Measurements from ENCODE around the gene TGFB1. TPM values are rescaled to one million over a fixed set of nuclear protein-coding genes. Genes with fewer than 3 reads are reported as not detected.

The TGFB1 gene
- polyA plus RNA-seq, 4 donors, result 24.8 to 38.0 (median 32.2) TPM

DNA sequence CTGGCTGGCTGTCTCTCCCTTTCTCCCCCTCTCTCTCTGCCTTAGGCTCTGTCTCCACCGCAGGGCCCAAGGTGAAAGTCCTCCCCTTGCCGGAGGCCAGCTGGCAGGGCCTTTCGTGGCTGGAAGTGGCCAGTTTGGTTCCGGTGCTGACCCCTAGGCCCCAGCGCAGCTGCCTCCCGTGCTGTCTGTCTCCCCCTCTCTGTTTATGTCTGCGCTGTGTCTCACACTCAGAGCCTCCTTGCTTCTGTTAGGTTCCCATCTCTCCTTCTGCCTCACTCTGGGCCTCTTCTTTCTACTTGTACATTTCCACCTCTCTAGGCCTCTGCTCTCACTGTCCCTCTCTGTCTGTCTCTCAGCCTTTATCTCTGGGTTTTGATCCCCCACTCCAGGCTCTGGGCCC, 30.7 kb downstream of the TGFB1 start:
- DNase-seq (ENCODE audit: low read depth in 4 of 4, low spot score in 3 of 4), result no peak

DNA sequence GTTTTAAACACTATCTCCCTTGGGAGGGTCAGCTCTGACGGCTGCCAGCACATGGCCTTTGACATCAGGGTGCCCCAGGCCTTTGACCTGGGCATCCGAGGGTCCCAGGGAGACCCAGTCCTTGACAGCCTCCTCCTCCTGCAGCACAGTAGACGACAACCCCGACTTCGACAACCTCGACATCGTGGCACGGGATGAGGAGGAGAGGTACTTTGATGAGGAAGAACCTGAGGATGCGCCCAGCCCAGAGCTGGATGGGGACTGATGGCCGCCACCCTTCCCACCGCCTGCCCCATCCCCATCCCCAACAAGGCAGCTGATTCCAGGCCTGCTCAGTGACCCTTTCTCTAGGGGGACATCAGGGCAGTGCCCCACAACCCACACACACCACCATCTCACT, 31.3 kb downstream of the TGFB1 start:
- DNase-seq (ENCODE audit: low read depth in 4 of 4, low spot score in 3 of 4), result no peak

DNA sequence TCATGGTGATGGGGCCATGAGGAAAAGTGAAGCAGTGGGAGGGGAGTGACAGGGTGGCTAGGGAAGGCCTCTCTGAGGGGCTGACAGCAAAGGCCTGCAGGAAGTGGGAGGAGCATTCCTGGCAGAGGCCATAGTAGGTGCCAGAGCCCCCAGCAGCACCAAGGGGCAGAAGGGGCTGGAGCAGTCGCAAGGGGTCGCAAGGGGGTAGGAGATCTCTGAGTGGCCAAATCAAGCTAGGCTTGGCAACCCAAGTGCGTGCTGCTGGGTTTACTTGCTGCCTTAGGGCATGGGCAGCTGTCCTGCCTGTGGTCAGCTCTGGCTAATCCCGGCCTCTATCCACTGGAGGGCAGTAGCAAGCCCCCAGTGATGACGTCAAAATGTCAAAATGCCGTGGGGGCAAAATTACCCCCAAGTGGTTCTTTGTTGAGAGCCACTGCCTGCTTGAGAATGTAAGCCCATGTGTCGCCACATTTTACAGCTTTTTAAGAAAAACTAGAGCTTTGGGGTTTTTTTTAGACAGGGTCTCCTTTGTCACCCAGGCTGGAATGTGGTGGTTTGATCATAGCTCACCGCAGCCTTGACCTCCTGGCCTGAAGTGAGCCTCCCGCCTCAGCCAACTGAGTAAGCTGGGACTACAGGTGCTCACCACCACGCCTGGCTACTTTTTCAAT, 32.0 kb downstream of the TGFB1 start:
- no peak for DNase-seq (ENCODE audit: low read depth in 4 of 4, low spot score in 3 of 4)

- DNase-seq (ENCODE audit: low read depth in 4 of 4, low spot score in 3 of 4), result no peak
Measured at GRCh38 chr19:41321204-41321599, 32.5 kb downstream of the TGFB1 start.

- DNase-seq (ENCODE audit: low read depth in 4 of 4, low spot score in 3 of 4), result no peak
Measured at GRCh38 chr19:41320568-41320967, 33.2 kb downstream of the TGFB1 start.

GRCh38 chr19:41320185-41320518, 33.6 kb downstream of the TGFB1 start:
- no peak for DNase-seq (ENCODE audit: low read depth in 4 of 4, low spot score in 3 of 4)

DNA sequence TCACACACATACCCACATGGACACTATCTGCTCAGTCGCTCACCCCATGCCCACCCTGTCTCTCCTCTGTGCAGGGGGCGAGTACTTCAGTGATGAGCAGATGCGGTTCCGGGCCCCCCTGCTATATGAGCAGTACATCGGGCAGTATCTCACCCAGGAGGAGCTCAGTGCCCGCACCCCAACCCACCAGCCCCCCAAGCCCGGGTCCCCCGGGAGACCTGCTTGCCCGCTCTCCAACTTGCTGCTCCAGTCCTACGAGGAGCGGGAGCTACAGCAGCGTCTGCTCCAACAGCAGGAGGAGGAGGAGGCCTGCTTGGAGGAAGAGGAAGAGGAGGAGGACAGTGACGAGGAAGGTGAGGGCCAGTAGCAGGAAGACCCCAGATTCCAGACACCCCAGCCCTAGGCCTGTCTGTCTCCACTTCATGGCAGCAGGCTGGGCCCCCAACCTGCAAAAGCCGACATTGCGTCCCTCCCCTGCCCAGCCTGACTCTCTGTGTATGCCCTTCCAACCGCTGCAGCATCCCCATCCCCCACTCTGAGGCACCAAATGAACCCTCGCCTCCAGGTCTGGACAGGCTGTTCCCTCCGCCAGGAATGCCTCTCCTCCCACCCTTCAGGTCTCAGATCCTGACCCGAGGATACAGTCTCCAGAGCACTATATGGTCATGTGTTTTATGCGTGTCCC, 34.1 kb downstream of the TGFB1 start:
- DNase-seq (ENCODE audit: low read depth in 4 of 4, low spot score in 3 of 4), result no peak

- DNase-seq (ENCODE audit: low read depth in 4 of 4, low spot score in 3 of 4), result no peak
Measured at GRCh38 chr19:41318696-41319499, 34.8 kb downstream of the TGFB1 start.

GRCh38 chr19:41316306-41316920, 37.3 kb downstream of the TGFB1 start:
- no peak for DNase-seq (ENCODE audit: low read depth in 4 of 4, low spot score in 3 of 4)

GRCh38 chr19:41311613-41312012, 42.1 kb downstream of the TGFB1 start:
- no peak for DNase-seq (ENCODE audit: low read depth in 4 of 4, low spot score in 3 of 4)

DNA sequence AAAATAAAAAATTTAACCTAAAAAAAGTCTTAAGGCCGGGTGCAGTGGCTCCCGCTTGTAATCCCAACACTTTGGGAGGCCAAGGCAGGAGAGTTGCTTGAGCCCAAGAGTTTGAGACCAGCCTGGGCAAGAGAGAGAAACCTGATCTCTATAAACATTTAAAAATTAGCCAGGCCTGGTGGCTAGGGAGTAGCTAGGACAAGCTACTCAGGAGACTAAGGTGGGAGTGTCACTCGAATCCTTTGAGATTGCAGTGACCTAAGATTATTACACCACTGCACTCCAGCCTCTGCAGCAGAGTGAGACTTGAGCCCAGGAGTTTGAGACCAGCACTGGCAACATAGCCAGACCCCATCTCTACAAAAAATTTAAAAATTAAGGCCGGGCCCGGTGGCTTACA, 42.6 kb downstream of the TGFB1 start:
- no peak for DNase-seq (ENCODE audit: low read depth in 4 of 4, low spot score in 3 of 4)

- DNase-seq (ENCODE audit: low read depth in 4 of 4, low spot score in 3 of 4), result peak; percentile 80 to 86 (median 83)
Measured at GRCh38 chr19:41310033-41310831, 43.5 kb downstream of the TGFB1 start, which contains the start of gene CCDC97. Gene CCDC97, plus strand, starts transcription at chr19:41310172. Its CDS starts 139 bp downstream, at chr19:41310311.

DNA sequence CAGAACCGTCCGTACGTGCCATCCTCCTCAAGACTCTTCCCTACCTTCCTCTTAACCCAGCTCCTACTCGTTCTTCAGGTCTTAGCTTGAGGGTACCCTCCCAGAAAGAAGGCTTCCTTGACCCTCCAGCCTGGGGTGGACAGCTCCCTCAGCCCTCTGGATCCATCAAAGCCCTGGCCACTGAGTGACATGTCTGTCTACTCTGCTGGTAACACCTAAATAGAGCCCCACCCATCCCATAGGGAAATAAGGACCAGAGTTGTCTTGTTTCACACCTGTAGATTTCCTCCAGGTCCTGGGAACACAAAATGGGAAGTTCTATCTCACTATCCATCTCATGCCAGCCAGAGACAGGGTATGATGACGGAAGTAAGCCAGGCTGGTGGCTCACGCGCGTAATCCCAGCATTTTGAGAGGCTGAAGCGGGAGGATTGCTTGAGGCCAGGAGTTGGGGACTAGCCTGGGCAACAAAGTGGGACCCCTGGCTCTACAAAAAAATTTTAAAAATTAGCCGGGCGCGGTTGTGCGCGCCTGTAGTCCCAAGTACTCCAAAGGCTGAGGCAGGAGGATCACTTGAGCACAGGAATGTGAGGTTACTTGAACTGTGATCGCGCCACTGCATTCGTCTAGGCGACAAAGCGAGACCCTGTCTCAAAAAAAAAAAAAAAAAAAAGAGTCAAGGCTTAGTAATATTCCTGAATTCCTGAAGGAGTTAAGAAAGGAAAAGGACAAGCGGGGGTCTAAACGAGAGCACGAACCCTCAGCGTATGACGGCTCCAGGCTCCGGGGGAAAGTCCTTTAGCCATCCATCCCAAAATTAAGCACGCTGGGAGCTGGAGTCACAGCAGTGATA, 44.3 kb downstream of the TGFB1 start:
- no peak for DNase-seq (ENCODE audit: low read depth in 4 of 4, low spot score in 3 of 4)

GRCh38 chr19:41308450-41309179, 45.1 kb downstream of the TGFB1 start:
- DNase-seq (ENCODE audit: low read depth in 4 of 4, low spot score in 3 of 4), result peak; percentile 76 to 81 (median 78)

DNA sequence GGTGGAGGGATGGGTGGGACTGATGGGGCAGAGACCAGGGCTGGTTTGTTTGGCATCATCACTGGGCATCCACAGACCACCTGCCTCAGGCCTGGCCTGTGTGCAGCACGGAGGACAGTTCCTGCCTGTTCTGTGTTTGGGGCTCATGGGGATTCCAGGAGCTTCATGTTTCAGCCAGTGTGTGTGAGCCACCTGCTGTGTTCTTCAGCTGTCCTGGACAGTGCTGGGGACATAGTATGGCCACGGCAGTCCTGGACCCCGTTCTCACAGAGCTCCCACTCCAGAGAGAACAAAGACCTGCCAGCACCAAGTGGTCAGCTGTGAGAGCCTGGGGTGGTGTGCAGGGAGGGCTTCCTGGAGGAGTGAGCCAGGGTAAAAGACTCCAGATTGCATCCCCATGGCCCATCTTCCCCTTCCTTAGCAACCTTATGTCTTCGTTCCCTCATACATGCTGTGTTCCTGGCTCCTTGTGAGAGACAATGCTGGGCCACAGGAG, 45.7 kb downstream of the TGFB1 start:
- DNase-seq (ENCODE audit: low read depth in 4 of 4, low spot score in 3 of 4), result no peak

DNA sequence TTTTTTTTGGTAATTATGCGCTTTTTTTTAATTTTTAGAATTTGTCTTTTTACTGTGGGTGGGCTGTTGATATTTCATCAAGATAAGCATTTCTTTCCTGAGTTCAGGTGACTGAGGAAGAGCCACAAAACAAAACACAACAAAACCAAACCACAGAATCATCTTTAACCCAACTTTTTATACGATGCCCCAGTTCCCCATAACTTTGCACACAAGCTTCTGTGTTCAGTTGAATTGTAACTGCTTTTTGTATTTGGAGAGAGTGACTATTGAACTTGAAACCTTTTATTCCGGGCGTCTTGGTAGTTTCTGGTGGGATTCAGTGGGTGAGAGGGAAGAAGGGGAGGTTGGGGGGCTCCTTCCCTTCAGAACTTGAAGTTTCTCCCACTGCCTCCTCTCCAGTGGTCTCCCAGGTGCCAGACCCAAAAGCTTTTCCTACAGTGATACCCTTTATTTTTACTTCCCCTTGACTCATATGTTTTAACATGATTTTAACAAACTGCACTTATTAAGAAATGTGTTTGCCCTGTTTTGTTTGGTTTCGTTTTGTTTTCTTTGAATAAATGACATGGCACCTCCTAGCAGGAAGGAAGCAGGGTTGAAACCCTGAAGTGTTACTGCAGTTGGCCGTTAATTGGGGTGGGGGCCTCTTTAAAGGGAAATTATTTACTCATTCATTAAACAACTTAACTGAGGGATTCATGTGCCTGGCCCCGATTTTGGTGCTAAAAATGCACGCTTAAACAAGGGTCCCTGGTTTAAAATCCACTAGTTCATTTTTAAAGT, 46.4 kb downstream of the TGFB1 start:
- no peak for DNase-seq (ENCODE audit: low read depth in 4 of 4, low spot score in 3 of 4)

DNA sequence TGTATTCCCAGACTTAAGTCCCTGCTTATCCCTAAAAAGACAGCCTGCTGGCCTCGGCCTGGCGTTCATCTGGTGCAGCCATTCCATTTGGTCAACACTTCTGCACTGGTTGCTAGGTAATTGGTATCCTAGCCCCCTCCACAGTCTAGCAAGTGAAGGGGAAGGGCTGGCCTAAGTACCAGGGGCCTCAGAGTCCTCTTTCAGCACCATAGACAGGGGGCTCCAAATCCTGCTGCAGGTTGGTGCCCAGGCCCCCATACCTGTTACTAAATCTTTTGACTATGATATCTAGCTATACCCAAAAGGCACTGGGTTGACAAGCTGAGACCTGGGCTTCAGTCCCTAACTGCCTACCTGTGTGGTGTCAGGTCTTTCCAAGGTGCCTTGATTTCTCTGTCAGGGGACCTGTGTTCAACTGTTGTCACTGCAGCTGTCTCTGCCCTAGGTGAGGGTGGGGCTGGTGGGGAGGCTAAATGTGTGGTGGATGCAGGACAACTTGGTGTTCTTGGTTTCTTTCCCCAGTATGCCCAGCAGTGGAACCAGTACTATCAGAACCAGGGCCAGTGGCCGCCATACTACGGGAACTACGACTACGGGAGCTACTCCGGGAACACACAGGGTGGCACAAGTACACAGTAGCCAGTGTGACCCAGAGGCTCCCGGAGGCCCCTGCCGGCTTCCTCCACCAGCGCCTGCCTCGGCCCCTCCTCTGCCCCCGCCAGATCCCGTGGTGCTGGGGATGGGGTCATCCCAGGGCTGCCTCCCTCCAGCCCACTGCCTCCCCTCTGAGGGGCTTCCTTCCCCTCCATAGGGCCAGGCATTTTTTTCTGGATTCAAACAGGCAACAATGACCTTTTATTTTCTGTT, 47.6 kb downstream of the TGFB1 start:
- no peak for DNase-seq (ENCODE audit: low read depth in 4 of 4, low spot score in 3 of 4)
